Mesendoderm (in vitro differentiated cells): ENCODE measurements around the gene CHCHD6.

Experiments used
- DNase-seq: peaks from one replicate; pipeline ENCODE4 v3.0.0; 2013
- H2AK5ac ChIP-seq: 2 replicates; pipeline ENCODE4 v1.6.1; 2013; ENCODE audit warnings: low read length, inconsistent platforms
- H2BK120ac ChIP-seq: 2 replicates; pipeline ENCODE4 v1.6.1; 2013; ENCODE audit warnings: low read depth, mild to moderate bottlenecking, low read length, moderate library complexity, mixed read lengths
- H2BK15ac ChIP-seq: replicated peaks from 2 replicates; pipeline ENCODE4 v1.6.1; 2013; ENCODE audit warnings: low read depth, mild to moderate bottlenecking, moderate library complexity
- H2BK5ac ChIP-seq: 2 replicates; pipeline ENCODE4 v1.6.1; 2013; ENCODE audit warnings: low read length, inconsistent platforms
- H3K18ac ChIP-seq: 2 replicates; pipeline ENCODE4 v1.6.1; 2013; ENCODE audit warnings: mild to moderate bottlenecking, low read length, mixed read lengths
- H3K23ac ChIP-seq: one replicate; pipeline ENCODE4 v1.6.1; 2013; ENCODE audit warnings: low read length
- H3K27ac ChIP-seq: 2 replicates; pipeline ENCODE4 v1.5.1; 2013; ENCODE audit warnings: low read depth, mild to moderate bottlenecking, inconsistent platforms, low read length, moderate library complexity
- H3K27me3 ChIP-seq: 2 replicates; pipeline ENCODE4 v1.6.1; 2013; ENCODE audit warnings: low read length, control low read depth, mild to moderate bottlenecking, inconsistent platforms; ENCODE audit not compliant: insufficient read depth, poor library complexity
- H3K36me3 ChIP-seq: 2 replicates; pipeline ENCODE4 v1.6.1; 2013; ENCODE audit warnings: low read length, inconsistent platforms; ENCODE audit not compliant: control insufficient read depth, insufficient read depth
- H3K4ac ChIP-seq: one replicate; pipeline ENCODE4 v1.6.1; 2013; ENCODE audit warnings: low read depth, mild to moderate bottlenecking, low read length, moderate library complexity
- H3K4me1 ChIP-seq: 2 replicates; pipeline ENCODE4 v1.6.1; 2013; ENCODE audit warnings: low read depth, low read length, inconsistent platforms; ENCODE audit not compliant: control insufficient read depth
- H3K4me2 ChIP-seq: 2 replicates; pipeline ENCODE4 v1.6.1; 2013; ENCODE audit warnings: low read length
- H3K4me3 ChIP-seq: 2 replicates; pipeline ENCODE4 v1.5.1; 2013; ENCODE audit warnings: mild to moderate bottlenecking, low read length
- H3K56ac ChIP-seq: one replicate; pipeline ENCODE4 v1.6.1; 2013; ENCODE audit warnings: low read length
- H3K79me1 ChIP-seq: 2 replicates; pipeline ENCODE4 v1.6.1; 2013; ENCODE audit warnings: low read length, inconsistent platforms
- H3K79me2 ChIP-seq: 2 replicates; pipeline ENCODE4 v1.6.1; 2013; ENCODE audit warnings: mild to moderate bottlenecking, low read length; ENCODE audit not compliant: control insufficient read depth, insufficient read depth
- H3K9ac ChIP-seq: 2 replicates; pipeline ENCODE4 v1.6.1; 2013; ENCODE audit warnings: low read length, inconsistent platforms
- H4K5ac ChIP-seq: one replicate; pipeline ENCODE4 v1.6.1; 2013; ENCODE audit warnings: low read length
- H4K8ac ChIP-seq: one replicate; pipeline ENCODE4 v1.6.1; 2013; ENCODE audit warnings: low read depth, mild to moderate bottlenecking, control low read depth, low read length, moderate library complexity
- WGBS: extraction: QIAGEN DNeasy Blood & Tissue Kit; methylation state at CpG from one replicate; pipeline ENCODE4 v1.1.7; 2013; ENCODE audit warnings: low lambda C conversion rate, missing lambda C conversion rate; ENCODE audit not compliant: insufficient coverage; ENCODE audit errors: extremely low coverage; 5-methylcytosine and 5-hydroxymethylcytosine counted together

Gene CHCHD6

DNA sequence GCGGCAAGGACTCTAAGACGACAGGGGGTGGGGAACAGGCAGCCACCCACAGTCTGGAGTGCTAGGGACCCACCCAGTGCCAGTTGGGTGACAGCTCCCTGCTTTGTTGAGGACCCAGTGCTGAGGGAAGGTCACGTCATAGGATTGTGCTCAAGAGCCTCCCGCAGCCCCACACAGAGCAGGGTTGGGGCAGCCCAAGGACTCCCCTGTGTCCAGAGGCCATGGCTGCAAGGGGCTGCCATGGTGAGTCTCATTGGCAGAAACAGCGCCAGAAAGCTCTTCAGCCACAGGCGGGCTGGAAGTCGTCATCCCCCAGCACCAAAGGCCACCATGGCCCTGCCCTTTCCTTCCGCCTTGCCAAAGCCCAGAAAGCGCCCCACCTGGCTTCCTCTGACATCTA is 241.9 kb downstream of the CHCHD6 start:
- H3K27ac ChIP-seq = no peak overlapping the region
- no peak overlapping the region for H2BK15ac ChIP-seq
- no CpG with 5 or more reads among the region's 9 CpGs for WGBS
- no peak overlapping the region for H3K18ac ChIP-seq
- H3K4me2 ChIP-seq = no peak overlapping the region
- H3K79me1 ChIP-seq = no peaks in the 10 kb centered on the region
- H3K79me2 ChIP-seq = no peaks in the 10 kb centered on the region
- H3K4me3 ChIP-seq = no peak overlapping the region
- no peak overlapping the region for H3K56ac ChIP-seq
- H3K4ac ChIP-seq = no peak overlapping the region
- no peak overlapping the region for H2BK120ac ChIP-seq
- H3K36me3 ChIP-seq = no peaks in the 10 kb centered on the region
- no peaks in the 10 kb centered on the region for H3K27me3 ChIP-seq
- H2BK5ac ChIP-seq = no peak overlapping the region
- no peak overlapping the region for H2AK5ac ChIP-seq
- no peak overlapping the region for H3K9ac ChIP-seq
- no peaks in the 10 kb centered on the region for H3K4me1 ChIP-seq
- H4K5ac ChIP-seq = no peak overlapping the region
- no peak overlapping the region for H3K23ac ChIP-seq
- H4K8ac ChIP-seq = no peak overlapping the region
- DNase-seq = no peak

GRCh38 chr3:126946405-126946804 is 242.4 kb downstream of the CHCHD6 start:
- WGBS = no CpG with 5 or more reads among the region's 11 CpGs
- Histone ChIP-seq H2BK120ac (no peak overlapping the region), H3K36me3 (no peaks in the 10 kb centered on the region), H4K8ac (no peak overlapping the region), H3K4ac (no peak overlapping the region), H2BK5ac (no peak overlapping the region), H3K18ac (no peak overlapping the region), H3K9ac (no peak overlapping the region), H4K5ac (no peak overlapping the region), H3K23ac (no peak overlapping the region), H3K4me3 (no peak overlapping the region), H3K56ac (no peak overlapping the region), H3K79me1 (no peaks in the 10 kb centered on the region), H3K79me2 (no peaks in the 10 kb centered on the region), H2AK5ac (no peak overlapping the region), H2BK15ac (no peak overlapping the region), H3K27ac (no peak overlapping the region), H3K4me2 (no peak overlapping the region), H3K27me3 (no peaks in the 10 kb centered on the region), H3K4me1 (no peaks in the 10 kb centered on the region)
- DNase-seq = no peak

- no peak for DNase-seq
- no peak overlapping the region for H4K8ac ChIP-seq
- H2BK120ac ChIP-seq = no peak overlapping the region
- H3K4me3 ChIP-seq = no peak overlapping the region
- no CpG with 5 or more reads among the region's 8 CpGs for WGBS
- H3K4ac ChIP-seq = no peak overlapping the region
- no peak overlapping the region for H3K27ac ChIP-seq
- no peak overlapping the region for H2AK5ac ChIP-seq
- no peaks in the 10 kb centered on the region for H3K27me3 ChIP-seq
- H3K9ac ChIP-seq = no peak overlapping the region
- no peak overlapping the region for H3K23ac ChIP-seq
- H3K36me3 ChIP-seq = no peaks in the 10 kb centered on the region
- H2BK5ac ChIP-seq = no peak overlapping the region
- H3K79me2 ChIP-seq = no peaks in the 10 kb centered on the region
- H4K5ac ChIP-seq = no peak overlapping the region
- H3K56ac ChIP-seq = no peak overlapping the region
- no peaks in the 10 kb centered on the region for H3K4me1 ChIP-seq
- H3K4me2 ChIP-seq = no peak overlapping the region
- H3K79me1 ChIP-seq = no peaks in the 10 kb centered on the region
- no peak overlapping the region for H2BK15ac ChIP-seq
- no peak overlapping the region for H3K18ac ChIP-seq
These were observed 243.4 kb downstream of the CHCHD6 start for GRCh38 chr3:126947429-126947828.

DNA sequence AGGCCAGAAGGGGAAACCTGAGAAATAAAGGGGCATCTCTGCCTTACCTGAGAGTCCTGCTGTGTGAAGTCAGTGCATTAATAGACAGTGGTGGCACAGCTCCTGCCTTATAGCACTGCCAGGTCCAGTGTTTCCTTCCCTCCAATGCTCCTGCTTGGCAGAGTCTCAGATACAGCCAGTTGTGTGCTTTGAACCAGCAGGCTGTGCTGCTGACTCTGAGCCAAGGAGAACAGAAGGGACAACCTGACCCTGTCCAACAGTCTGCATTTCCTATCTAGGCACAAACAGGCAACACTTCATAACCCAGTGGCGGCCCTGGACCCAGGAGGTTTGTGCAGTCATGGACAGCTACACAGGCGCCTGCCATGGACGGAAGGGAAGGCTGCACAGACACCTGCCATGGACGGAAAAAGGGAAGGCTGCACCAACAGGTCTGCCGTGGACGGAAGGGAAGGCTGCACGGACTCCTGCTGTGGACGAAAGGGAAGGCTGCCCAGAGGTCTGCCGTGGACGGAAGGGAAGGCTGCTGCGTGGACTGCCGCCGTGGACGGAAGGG is 245.0 kb downstream of the CHCHD6 start:
- no peak overlapping the region for H4K8ac ChIP-seq
- H2AK5ac ChIP-seq = no peak overlapping the region
- H3K23ac ChIP-seq = no peak overlapping the region
- no peak overlapping the region for H3K9ac ChIP-seq
- H3K27me3 ChIP-seq = no peaks in the 10 kb centered on the region
- H3K36me3 ChIP-seq = no peaks in the 10 kb centered on the region
- H2BK5ac ChIP-seq = no peak overlapping the region
- WGBS = no CpG with 5 or more reads among the region's 14 CpGs
- H3K18ac ChIP-seq = no peak overlapping the region
- H2BK120ac ChIP-seq = no peak overlapping the region
- H3K79me2 ChIP-seq = no peaks in the 10 kb centered on the region
- no peaks in the 10 kb centered on the region for H3K4me1 ChIP-seq
- no peak overlapping the region for H3K4me2 ChIP-seq
- no peak overlapping the region for H3K56ac ChIP-seq
- no peak overlapping the region for H2BK15ac ChIP-seq
- H3K4me3 ChIP-seq = no peak overlapping the region
- H3K4ac ChIP-seq = no peak overlapping the region
- no peak overlapping the region for H3K27ac ChIP-seq
- no peaks in the 10 kb centered on the region for H3K79me1 ChIP-seq
- no peak overlapping the region for H4K5ac ChIP-seq
- DNase-seq = no peak

- Histone ChIP-seq H4K8ac (no peak overlapping the region), H3K79me1 (no peaks in the 10 kb centered on the region), H3K27me3 (no peaks in the 10 kb centered on the region), H3K4me2 (no peak overlapping the region), H3K79me2 (no peaks in the 10 kb centered on the region), H4K5ac (no peak overlapping the region), H3K18ac (no peak overlapping the region), H3K36me3 (no peaks in the 10 kb centered on the region), H3K23ac (no peak overlapping the region), H2BK120ac (no peak overlapping the region), H3K4me3 (no peak overlapping the region), H2BK5ac (no peak overlapping the region), H2BK15ac (no peak overlapping the region), H2AK5ac (no peak overlapping the region), H3K4me1 (no peaks in the 10 kb centered on the region), H3K27ac (no peak overlapping the region), H3K4ac (no peak overlapping the region), H3K9ac (no peak overlapping the region), H3K56ac (no peak overlapping the region)
- no CpG with 5 or more reads among the region's 5 CpGs for WGBS
- DNase-seq = no peak
These were observed 247.5 kb downstream of the CHCHD6 start for GRCh38 chr3:126951561-126951960.

- H3K27me3 ChIP-seq = no peaks in the 10 kb centered on the region
- H3K36me3 ChIP-seq = no peaks in the 10 kb centered on the region
- no peak overlapping the region for H3K9ac ChIP-seq
- no peak overlapping the region for H3K56ac ChIP-seq
- H3K79me1 ChIP-seq = no peaks in the 10 kb centered on the region
- no peak overlapping the region for H2BK5ac ChIP-seq
- H3K27ac ChIP-seq = no peak overlapping the region
- H3K79me2 ChIP-seq = no peaks in the 10 kb centered on the region
- no peak overlapping the region for H4K8ac ChIP-seq
- no peak for DNase-seq
- H3K4me1 ChIP-seq = no peaks in the 10 kb centered on the region
- no peak overlapping the region for H2BK120ac ChIP-seq
- no peak overlapping the region for H4K5ac ChIP-seq
- H3K23ac ChIP-seq = no peak overlapping the region
- no peak overlapping the region for H3K4ac ChIP-seq
- no peak overlapping the region for H2BK15ac ChIP-seq
- WGBS = no CpG with 5 or more reads among the region's 10 CpGs
- no peak overlapping the region for H3K4me3 ChIP-seq
- no peak overlapping the region for H3K18ac ChIP-seq
- no peak overlapping the region for H3K4me2 ChIP-seq
- no peak overlapping the region for H2AK5ac ChIP-seq
These were observed 248.4 kb downstream of the CHCHD6 start for GRCh38 chr3:126952261-126952982.
